Aorta (tissue), 5 donors: ENCODE results near the gene NFATC2. TPM values are rescaled to one million over a fixed set of nuclear protein-coding genes. Genes with fewer than 3 reads are reported as not detected.

ENCODE experiments used
- ATAC-seq: fragments of 200-7000 bp; cut with Tn5 transposase; one replicate; pipeline ENCODE4 v1.9.1; 2022; ENCODE audit warnings: moderate library complexity; ENCODE audit not compliant: low FRiP score
- DNase-seq, 2 donors: peaks; one replicate each; pipeline ENCODE4 v3.0.0-alpha.2; 2020
- H3K27ac ChIP-seq, 2 donors: one replicate each; pipeline ENCODE4 v1.5.1; 2013; ENCODE audit warnings: low read length in 2 of 2, mild to moderate bottlenecking in 2 of 2, moderate library complexity in 2 of 2, control low read depth in 1 of 2, inconsistent platforms in 1 of 2, low read depth in 1 of 2
- H3K27me3 ChIP-seq, 2 donors: one replicate each; pipeline ENCODE4 v1.6.1; 2013; ENCODE audit warnings: control low read depth in 1 of 2, low read length in 1 of 2, mild to moderate bottlenecking in 1 of 2, moderate library complexity in 1 of 2; ENCODE audit not compliant: insufficient read depth in 2 of 2, control insufficient read depth in 1 of 2
- H3K36me3 ChIP-seq, 2 donors: one replicate each; pipeline ENCODE4 v1.6.1; 2013; ENCODE audit warnings: control low read depth in 1 of 2, low read length in 1 of 2, mild to moderate bottlenecking in 1 of 2; ENCODE audit not compliant: insufficient read depth in 2 of 2, control insufficient read depth in 1 of 2
- H3K4me1 ChIP-seq, 2 donors: one replicate each; pipeline ENCODE4 v1.6.1; 2013; ENCODE audit warnings: low read length in 2 of 2, control low read depth in 1 of 2, mild to moderate bottlenecking in 1 of 2, moderate library complexity in 1 of 2; ENCODE audit not compliant: insufficient read depth in 2 of 2, control insufficient read depth in 1 of 2
- H3K4me3 ChIP-seq, 2 donors: one replicate each; pipeline ENCODE4 v1.5.1; 2013; ENCODE audit warnings: low read length in 2 of 2, control low read depth in 1 of 2, mild to moderate bottlenecking in 1 of 2
- H3K9me3 ChIP-seq: one replicate; pipeline ENCODE4 v1.6.1; 2013; ENCODE audit warnings: mild to moderate bottlenecking, low read length; ENCODE audit not compliant: control insufficient read depth
- WGBS, 2 donors: extraction: QIAGEN DNeasy Blood & Tissue Kit; methylation state at CpG; one replicate each; pipeline ENCODE4 v1.1.7; 2013; 5-methylcytosine and 5-hydroxymethylcytosine counted together
- intact Hi-C, 2 donors: fragments of 100-400 bp; cut with DNase I; formaldehyde crosslinking; loops; one replicate each; pipeline versions ENCODE4 v1.14.2 to v1.15.0; 2022
- polyA plus RNA-seq, 2 donors: library from polyadenylated mRNA; stranded (reverse); fragments of 200-250 nt; gene quantifications; one replicate each; pipeline ENCODE4 v1.2.3, GENCODE V29; 2013
- total RNA-seq, 2 donors: library from RNA; stranded (reverse); fragmentation: NEBNext Ultra II Directional; extraction: Animal tissue kit (Norgen Biotek cat#: 25700); gene quantifications; one replicate each; pipeline ENCODE4 v1.2.1, GENCODE V29; 2021
- donor health status: healthy with polysubstance abuse.
- donor health status: Bipolar disorder and iron deficiency.
- donor health status: DM: no; HTN: no; CAD: no.
- donor health status: DM: no; HTN: no; CAD: no.
- donor health status: DM: yes; HTN: yes; CAD: no.

The NFATC2 gene
- total and polyA plus RNA-seq, 4 donors = 1.7 to 13.0 (median 7.4) TPM

DNA sequence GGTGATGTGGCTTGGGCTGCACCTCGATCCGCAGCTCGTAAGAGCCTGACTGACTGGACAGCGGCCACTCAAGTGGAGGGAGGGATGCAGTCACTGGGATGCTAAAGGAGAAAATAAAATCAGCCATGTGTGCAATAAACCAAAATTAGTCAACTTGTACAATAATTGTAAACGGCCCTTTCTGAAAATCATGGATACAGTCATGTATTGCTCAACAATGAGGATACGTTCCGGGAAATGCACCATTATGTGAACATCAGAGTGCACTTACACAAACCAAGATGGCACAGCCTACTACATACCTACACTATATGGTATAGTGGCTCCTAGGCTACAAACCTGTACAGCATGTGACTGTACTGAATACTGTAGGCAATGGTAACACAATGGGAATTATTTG is 25.7 kb downstream of the NFATC2 start:
- Histone ChIP-seq H3K27ac (no peak overlapping the region), H3K4me1 (no peaks in the 10 kb centered on the region), H3K4me3 (no peak overlapping the region), H3K27me3 (no peaks in the 10 kb centered on the region), H3K36me3 (peaks cover 0 to 2% of the 10 kb centered on the region in 2 donors), H3K9me3 (no peaks in the 10 kb centered on the region)
- ATAC-seq = no peak
- WGBS, 2 donors = 95 to 99% methylated on average over 7 of the region's 7 CpGs
- DNase-seq = no peak
- intact Hi-C loops = no loop called here

DNA sequence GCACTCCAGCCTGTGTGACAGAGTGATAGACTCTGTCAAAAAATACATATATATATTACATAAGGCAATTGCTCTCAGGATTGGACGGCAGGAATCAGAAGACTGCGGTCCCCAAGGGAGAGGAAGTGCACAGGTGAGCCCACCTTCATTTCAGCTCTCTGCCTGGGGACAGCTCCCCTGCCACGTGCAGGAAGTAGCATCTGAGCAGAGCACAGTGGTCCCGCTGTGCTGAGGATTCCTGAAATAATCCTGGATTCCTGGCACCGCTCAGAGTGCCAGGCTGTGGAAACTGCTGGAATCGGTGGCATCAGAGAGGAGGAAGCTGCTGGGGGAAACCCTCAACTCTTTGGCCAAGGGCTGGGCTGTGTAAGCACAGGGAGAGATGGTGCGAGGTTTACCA is 27.7 kb downstream of the NFATC2 start:
- intact Hi-C loops = no loop called here
- Histone ChIP-seq H3K4me3 (no peak overlapping the region), H3K4me1 (no peaks in the 10 kb centered on the region), H3K36me3 (peaks cover 0 to 2% of the 10 kb centered on the region in 2 donors), H3K27ac (no peak overlapping the region), H3K9me3 (no peaks in the 10 kb centered on the region), H3K27me3 (no peaks in the 10 kb centered on the region)
- ATAC-seq (no peak), DNase-seq (no peak)
- WGBS, 2 donors = 86 to 88% methylated on average over 7 of the region's 7 CpGs

DNA sequence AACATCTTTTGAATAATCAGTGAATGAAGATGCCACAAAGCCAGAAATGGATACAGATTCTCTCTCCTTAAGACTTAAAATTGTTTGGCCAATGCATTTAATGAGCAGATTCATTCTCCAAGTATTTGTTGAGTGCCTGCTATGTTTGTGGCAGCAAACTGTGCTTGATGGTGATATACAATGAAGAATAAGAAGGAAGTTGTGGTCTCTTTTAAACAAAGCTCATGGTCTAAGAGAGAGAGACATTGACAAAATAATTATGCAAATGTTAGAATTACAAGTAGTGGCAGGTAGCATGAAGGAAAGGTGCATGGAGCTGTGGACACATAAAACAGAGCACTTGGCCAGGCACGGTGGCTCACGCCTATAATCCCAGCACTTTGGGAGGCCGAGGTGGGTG is 28.3 kb downstream of the NFATC2 start:
- H3K4me3 ChIP-seq = no peak overlapping the region
- no peaks in the 10 kb centered on the region for H3K9me3 ChIP-seq
- H3K27ac ChIP-seq = no peak overlapping the region
- DNase-seq = no peak
- no peaks in the 10 kb centered on the region for H3K4me1 ChIP-seq
- no peak for ATAC-seq
- intact Hi-C loops = no loop called here
- 96 to 97% methylated on average over 3 of the region's 3 CpGs for WGBS, 2 donors
- no peaks in the 10 kb centered on the region for H3K27me3 ChIP-seq
- H3K36me3 ChIP-seq = peaks cover 0 to 2% of the 10 kb centered on the region in 2 donors

DNA sequence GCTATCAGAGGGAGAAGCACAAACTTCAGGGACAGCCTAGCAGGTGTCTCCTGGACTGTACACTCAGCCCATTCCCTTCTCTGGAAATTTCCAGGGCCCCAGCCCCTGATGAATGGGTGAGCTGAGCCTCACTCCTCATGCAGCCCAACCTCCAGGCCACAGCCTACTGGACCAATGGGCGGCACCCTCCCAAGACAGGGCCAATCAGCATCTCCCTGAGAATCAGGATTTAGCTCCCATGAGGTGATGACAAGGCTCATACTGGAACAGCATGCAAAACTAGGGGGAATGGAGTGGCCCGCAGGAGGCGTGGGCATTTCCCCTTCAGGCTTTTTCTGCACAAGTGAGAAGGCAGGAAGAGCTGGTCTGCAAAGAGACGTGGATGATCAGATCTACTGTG is 29.0 kb downstream of the NFATC2 start:
- ATAC-seq (no peak), DNase-seq (no peak)
- Histone ChIP-seq H3K36me3 (peaks cover 0 to 2% of the 10 kb centered on the region in 2 donors), H3K27me3 (no peaks in the 10 kb centered on the region), H3K9me3 (no peaks in the 10 kb centered on the region), H3K4me3 (no peak overlapping the region), H3K4me1 (no peaks in the 10 kb centered on the region), H3K27ac (no peak overlapping the region)
- intact Hi-C loops = no loop called here
- WGBS, 2 donors = 98 to 99% methylated on average over 4 of the region's 4 CpGs

DNA sequence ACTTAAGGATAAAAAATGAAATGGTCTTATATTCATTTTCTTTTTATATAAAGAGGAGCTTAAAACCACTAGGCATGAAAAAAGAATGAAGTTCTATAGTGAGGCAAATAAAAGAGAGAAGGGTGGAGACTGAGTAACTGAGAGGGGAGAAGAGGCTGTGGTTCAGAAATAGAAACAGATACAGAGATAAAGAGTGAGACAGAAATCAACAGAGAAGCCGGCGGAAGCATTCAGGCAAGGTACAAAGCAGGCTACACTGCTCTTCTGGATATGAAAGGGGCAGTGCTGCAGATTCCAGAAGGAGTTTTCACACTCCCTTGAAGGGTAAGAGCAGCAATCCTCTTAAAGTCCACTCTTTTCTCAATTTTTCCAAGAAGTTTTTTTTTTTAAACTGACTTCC is 29.9 kb downstream of the NFATC2 start:
- H3K36me3 ChIP-seq = peaks cover 0 to 2% of the 10 kb centered on the region in 2 donors
- no peaks in the 10 kb centered on the region for H3K27me3 ChIP-seq
- intact Hi-C loops = no loop called here
- H3K4me1 ChIP-seq = no peaks in the 10 kb centered on the region
- ATAC-seq (no peak), DNase-seq (no peak)
- H3K9me3 ChIP-seq = no peaks in the 10 kb centered on the region
- H3K27ac ChIP-seq = no peak overlapping the region
- 59 to 65% methylated on average over 2 of the region's 2 CpGs for WGBS, 2 donors
- no peak overlapping the region for H3K4me3 ChIP-seq

DNA sequence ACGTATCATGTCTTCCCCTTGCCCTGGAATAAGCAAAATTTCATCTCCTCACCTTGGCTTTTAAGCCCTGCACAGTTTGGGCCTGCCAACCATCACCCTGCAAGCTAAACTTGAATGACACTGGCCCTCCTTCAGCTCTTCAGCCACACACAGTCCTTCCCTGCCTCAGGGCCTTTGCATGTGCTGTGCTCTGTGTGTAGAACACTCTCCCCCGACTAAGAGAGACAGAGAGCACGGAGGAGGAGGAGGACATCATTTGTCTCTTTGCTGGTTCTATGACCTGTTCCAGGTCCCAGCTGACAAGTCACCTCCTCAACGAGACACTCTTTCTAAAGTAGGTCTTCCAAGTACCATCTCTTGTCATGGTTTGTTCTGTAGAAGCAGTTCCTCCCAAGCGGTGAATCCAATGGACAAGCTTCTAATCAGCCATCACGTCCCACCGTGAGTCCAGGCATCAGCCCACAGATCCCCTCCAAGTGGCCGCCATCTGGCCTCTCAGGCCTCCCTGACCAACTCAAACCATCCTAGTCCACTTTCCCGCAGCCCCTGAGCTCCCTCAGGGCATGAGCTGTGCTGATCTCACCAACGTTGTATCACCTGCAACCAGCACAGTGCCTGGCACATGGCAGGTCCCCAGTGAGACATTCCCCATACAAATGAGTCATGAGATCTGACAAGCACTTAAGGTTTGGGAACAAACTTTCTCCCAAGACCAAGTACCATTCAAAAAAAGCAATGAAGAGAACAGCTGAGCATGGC is 30.5 kb downstream of the NFATC2 start:
- ATAC-seq (no peak), DNase-seq (no peak)
- 90 to 92% methylated on average over 10 of the region's 10 CpGs for WGBS, 2 donors

DNA sequence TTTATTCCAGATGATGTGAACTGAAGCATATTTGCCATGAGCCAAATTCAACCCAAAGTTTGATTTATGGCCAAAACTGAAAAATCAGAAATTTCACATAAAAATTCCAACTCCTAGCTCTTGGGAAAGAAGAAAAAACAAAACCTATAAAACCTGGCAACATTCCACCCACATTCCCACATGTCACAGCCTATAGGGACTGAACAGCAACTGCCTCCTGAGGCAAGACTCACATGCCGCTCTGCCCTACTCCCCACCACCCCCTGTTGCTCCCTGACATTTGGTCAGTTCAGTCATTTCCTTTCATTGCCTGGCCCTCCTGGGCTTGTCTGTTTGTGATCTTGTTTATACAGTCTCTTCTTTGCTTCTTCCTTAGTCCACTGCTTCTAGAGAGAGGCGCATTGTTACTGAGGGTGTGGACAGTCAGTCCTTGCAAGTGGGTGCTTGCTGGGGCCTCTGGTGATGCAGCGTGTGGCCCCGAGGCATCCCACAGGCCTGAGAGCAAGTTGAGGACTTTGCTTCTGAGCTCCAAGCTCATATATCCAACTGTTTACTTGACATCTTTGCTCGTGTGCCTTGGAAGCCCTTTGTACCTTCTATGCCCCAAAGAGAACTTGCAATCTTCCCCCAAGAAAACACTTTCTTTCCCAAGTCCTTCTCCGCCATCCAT is 31.4 kb downstream of the NFATC2 start:
- Histone ChIP-seq H3K4me1 (no peaks in the 10 kb centered on the region), H3K27me3 (no peaks in the 10 kb centered on the region), H3K4me3 (no peak overlapping the region), H3K27ac (no peak overlapping the region), H3K9me3 (no peaks in the 10 kb centered on the region), H3K36me3 (no peaks in the 10 kb centered on the region)
- no peak for DNase-seq
- intact Hi-C loops = no loop called here
- ATAC-seq = no peak
- WGBS, 2 donors = 87 to 95% methylated on average over 6 of the region's 6 CpGs

More for the DNA sequence above, 30.5 kb downstream of the NFATC2 start:
- H3K27me3 ChIP-seq = no peaks in the 10 kb centered on the region
- H3K9me3 ChIP-seq = no peaks in the 10 kb centered on the region
- no peak overlapping the region for H3K27ac ChIP-seq
- intact Hi-C loops = no loop called here
- H3K36me3 ChIP-seq = peaks cover 0 to 2% of the 10 kb centered on the region in 2 donors
- no peak overlapping the region for H3K4me3 ChIP-seq
- H3K4me1 ChIP-seq = no peaks in the 10 kb centered on the region

DNA sequence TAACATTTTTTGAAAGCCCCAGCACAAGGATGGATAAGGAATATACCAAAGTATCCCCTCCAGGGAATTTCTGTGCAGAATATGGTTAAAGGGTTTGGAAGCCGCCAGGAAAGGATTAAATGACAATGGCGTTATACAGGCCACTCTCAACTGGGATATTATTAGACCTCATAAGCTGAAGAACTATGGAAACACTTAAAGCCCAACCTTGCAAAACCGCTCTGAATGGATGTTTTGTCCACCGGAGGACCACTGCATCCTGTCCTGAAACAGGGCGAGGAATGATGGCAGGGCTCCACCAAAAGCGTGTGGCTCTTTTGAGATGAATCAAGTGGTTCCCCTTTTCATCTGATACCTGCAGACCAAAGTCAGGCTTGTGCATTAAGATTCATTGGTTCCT is 32.4 kb downstream of the NFATC2 start:
- no peaks in the 10 kb centered on the region for H3K4me1 ChIP-seq
- H3K9me3 ChIP-seq = no peaks in the 10 kb centered on the region
- no peak overlapping the region for H3K27ac ChIP-seq
- DNase-seq (no peak), ATAC-seq (no peak)
- intact Hi-C loops = no loop called here
- H3K36me3 ChIP-seq = no peaks in the 10 kb centered on the region
- H3K4me3 ChIP-seq = no peak overlapping the region
- 91% methylated on average over 6 of the region's 6 CpGs for WGBS, 2 donors
- H3K27me3 ChIP-seq = no peaks in the 10 kb centered on the region

DNA sequence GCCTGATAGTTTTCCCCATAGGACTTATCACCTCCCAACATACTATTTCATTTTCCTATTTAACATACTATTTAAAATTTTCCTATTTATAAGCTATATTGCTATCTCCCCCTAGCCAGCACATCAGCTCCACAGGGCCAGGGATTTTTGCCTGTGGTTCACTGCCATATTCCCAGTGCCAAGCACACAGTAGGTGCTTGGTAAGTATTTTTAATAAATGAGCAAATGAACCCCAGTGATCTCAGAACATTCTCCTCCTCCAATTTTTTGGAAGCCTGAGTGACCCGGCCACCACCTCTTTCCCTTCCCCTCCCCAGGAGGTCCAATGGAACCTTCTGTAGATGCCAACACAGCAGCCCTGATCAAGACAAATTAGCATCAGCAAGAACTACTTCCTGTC is 33.3 kb downstream of the NFATC2 start:
- no peak overlapping the region for H3K4me3 ChIP-seq
- H3K27me3 ChIP-seq = no peaks in the 10 kb centered on the region
- DNase-seq (no peak), ATAC-seq (no peak)
- intact Hi-C loops = no loop called here
- no peaks in the 10 kb centered on the region for H3K36me3 ChIP-seq
- H3K9me3 ChIP-seq = no peaks in the 10 kb centered on the region
- H3K4me1 ChIP-seq = no peaks in the 10 kb centered on the region
- H3K27ac ChIP-seq = no peak overlapping the region
- WGBS, 2 donors = 100% methylated on average over 1 of the region's 1 CpG
